ENCODE data around the gene PCYT1A.

- TF ChIP-seq CTCF (optimal IDR thresholded peaks at IDR 0.05 in 1 of 3, IDR thresholded peaks at IDR 0.05 in 1 of 3, conservative IDR thresholded peaks at IDR 0.05 in 1 of 3; ENCODE audit: extremely low read depth in 1 of 3, insufficient read depth in 2 of 3, low read length in 3 of 3) (no peak), EZH2 (IDR thresholded peaks at IDR 0.05; ENCODE audit: low read length) (no peak)
These were observed 6.7 kb downstream of the PCYT1A start for GRCh38 chr3:196280689-196281440.

Measured in keratinocyte (primary cell).